Hepatic stellate cell (primary cell): ENCODE measurements around the gene ZNF222.

Experiments
- DNase-seq: peaks from one replicate; pipeline ENCODE4 v3.0.0; 2011; ENCODE audit warnings: low spot score

The ZNF222 gene

GRCh38 chr19:44025217-44025936 is at the start of gene ZNF222:
ZNF222 (plus strand) TSS chr19:44025379; CDS start chr19:44025437, 58 bp downstream.
- DNase-seq: peak; percentile 69

DNA sequence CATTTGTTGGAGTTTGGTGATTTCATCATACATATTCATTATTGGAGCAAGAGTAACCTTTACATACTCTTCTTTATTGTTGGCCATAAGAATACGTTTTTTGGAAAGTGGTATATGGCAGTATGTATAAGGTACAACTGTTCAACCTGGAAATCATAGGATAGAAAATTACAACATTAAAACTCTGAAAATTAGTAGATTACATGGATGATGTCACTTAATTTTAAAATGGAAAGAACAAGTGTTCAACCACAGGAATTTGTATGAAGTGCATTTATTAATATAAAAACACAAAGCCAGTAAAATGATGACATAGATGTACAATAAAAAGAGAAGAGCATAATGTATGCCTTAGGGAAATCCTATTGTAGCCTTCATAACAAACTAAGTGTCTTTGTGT is 48.4 kb upstream of the ZNF222 start:
- DNase-seq: no peak

- DNase-seq: no peak
Measured at GRCh38 chr19:43983544-43983911, 41.7 kb upstream of the ZNF222 start.

- peak; percentile 85 for DNase-seq
Measured at GRCh38 chr19:43983912-43984686, 41.1 kb upstream of the ZNF222 start, which contains the start of gene ZNF155. ZNF155 (plus strand) TSS chr19:43984188; CDS start chr19:43988544, 4,356 bp downstream.

- DNase-seq: no peak
Measured at GRCh38 chr19:43984687-43985000, 40.5 kb upstream of the ZNF222 start.

DNA sequence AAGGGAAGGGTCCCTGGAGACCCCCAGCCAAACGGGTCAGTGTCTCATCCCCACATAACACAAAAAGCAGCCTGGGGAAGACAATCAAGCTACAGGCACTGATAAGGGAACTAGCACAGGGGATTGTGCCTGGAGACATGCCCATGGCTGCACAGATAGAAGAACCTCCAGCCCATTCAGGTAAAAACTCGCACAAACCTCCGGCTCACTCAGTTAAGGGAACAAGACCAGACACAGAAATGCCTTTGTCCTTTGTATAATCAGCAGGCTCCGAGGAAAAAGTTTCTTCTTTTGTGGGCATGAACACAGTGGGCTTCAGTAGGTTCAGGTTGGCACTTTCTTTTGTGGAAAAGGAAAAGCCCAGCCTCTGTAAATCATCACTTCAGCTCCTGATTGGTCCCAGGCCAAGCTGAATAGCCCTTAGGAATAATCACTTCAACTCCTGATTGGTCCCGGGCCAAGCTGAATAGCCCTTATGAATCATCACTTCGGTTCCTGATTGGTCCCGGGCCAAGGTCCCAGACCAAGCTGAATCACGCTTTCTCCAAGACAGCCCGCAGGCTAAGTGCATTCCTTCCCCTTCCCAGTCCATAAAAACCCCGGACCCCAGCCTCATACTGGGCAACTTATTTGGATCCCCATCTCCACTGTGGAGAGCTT is 27.4 kb upstream of the ZNF222 start:
- DNase-seq: no peak

- peak; percentile 2 for DNase-seq
Measured at GRCh38 chr19:44002212-44002565, 23.0 kb upstream of the ZNF222 start.

DNA sequence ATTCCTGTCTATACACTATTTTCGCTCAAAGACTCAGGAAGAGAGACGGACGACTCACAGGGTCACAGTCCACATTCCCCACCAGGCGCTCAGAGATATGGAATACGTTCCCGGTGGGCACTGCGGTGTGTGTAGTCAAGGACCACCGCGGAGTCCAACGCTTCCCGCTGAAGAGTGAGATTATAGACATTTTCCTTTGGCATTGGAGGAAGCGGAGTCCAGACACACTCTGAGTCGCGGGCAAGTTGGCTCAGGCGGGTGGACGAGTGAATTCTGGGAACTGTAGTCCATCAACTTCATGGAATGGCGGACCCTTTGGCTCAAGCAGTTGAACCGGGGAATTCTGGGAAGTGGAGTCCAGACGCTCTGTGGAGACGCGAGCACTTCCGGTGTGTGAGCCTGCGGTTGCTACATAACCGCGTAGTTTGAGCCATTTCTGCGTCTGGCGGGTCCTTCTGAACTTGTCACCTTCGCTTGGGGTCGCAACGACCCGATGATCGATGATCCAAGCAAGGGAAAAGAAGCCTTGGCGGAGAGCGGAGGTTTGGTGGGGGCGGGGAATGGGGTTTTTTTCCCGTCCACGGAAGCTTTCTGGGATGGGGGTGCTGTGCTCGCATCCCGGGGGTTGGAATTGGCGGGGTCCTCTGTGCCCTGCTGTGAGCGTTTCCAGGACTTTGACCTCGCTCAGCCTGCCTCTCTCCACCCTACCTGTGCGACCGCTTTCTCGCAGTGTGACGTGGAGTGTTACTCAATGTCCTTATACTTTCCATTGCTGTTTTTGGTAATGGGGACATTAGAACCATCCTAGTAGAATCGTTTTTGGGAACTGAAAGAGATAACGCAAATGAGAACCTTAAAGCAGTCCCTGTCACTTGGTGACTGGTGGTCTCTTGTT is 22.4 kb upstream of the ZNF222 start, which contains the start of gene ZNF230:
TSS of gene ZNF230 (plus strand) at position 392 of the 895 bp plus-strand sequence. CDS start 4,122 bp downstream, outside the sequence.
- DNase-seq: peak; percentile 86

GRCh38 chr19:44003461-44004009 is 21.6 kb upstream of the ZNF222 start:
- DNase-seq: peak; percentile 6

DNA sequence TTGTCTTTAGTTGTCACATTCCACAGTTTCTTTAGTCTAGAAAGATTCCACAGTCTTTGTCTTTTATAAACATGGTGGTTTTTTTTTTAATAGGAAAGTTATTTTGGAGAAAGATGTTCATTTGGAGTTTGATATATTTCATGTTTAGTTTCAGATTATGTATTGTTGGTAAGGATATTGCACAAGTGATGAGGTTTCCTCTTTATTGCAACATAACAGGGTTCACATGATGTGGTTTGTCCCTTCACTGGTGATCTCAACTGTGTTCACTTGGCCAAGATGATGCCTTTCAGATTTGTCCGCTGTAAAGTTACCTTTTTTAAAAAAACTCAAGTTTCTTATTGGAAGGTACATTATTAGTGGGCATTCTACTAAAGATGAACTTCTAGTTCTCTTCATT is 19.2 kb upstream of the ZNF222 start:
- no peak for DNase-seq

GRCh38 chr19:44007473-44007872 is 17.7 kb upstream of the ZNF222 start:
- DNase-seq: no peak

GRCh38 chr19:44010468-44010867 is 14.7 kb upstream of the ZNF222 start:
- DNase-seq: no peak

DNA sequence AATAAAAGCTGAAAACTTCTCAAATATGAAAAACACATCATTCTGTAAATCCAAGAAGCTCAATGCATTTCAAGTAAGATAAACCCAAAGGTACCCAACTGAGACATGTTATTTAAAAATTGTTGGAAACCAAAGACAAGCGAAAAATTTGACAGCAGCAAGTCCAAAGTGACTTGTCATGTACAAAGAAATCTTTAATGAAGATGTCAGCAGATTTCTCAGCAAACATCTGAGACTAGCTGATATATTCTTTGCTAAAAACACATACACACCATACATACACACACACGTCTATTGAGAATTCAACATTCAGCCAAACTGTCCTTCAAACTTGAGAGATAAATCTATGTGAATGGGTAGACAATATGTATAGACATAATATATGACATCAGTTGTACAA is 5.7 kb upstream of the ZNF222 start:
- DNase-seq: no peak

DNA sequence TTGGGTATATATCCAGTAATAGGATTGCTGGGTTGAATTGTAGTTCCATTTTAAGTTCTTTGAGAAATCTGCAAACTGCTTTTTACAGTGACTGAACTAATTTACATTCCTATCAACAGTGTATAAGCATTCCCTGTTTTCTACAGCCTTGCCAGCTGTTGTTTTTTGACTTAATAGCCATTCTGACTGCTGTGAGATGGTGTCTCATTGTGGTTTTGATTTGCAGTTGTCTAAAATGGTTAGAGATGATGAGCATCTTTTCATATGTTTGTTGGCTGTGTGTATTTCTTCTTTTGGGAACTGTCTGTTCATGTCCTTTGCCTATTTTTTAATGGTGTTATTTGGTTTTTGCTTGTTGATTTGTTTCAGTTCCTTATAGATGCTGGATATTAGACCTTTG is 4.0 kb upstream of the ZNF222 start:
- no peak for DNase-seq

GRCh38 chr19:44024900-44025216 is 321 bp upstream of the ZNF222 start:
- no peak for DNase-seq

DNA sequence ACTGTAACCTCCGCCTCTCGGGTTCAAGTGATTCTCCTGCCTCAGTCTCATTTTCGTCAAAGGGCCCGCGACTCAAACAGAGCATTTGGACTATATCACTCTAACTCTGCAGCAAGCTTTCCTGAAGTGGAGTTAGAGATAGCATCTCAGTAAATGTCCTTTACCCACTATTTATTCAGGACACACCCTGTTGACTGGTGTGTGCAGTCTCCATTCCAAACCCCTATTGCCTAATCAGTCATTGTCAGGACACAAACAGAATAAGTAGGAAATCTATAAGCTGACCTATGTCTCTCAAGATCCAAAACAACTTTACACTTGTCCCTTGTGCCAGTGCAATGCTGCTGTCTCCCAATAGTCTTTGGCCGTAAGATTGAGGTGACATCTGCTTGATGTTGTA is 1.4 kb downstream of the ZNF222 start:
- no peak for DNase-seq

DNA sequence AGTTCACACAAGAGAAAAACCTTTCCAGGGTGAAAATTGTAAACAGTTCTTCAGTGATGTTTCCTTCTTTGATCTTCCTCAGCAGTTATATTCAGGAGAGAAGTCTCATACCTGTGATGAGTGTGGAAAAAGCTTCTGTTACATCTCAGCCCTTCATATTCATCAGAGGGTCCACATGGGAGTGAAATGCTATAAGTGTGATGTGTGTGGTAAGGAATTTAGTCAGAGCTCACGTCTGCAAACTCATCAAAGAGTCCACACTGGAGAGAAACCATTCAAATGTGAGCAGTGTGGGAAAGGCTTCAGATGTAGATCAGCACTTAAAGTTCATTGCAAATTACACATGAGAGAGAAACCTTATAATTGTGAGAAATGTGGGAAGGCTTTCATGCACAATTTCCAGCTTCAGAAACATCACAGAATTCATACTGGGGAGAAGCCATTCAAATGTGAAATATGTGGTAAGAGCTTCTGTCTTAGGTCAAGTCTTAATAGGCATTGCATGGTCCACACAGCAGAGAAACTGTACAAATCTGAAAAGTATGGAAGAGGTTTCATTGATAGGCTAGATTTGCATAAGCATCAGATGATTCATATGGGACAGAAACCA is 6.9 kb downstream of the ZNF222 start:
- no peak for DNase-seq

DNA sequence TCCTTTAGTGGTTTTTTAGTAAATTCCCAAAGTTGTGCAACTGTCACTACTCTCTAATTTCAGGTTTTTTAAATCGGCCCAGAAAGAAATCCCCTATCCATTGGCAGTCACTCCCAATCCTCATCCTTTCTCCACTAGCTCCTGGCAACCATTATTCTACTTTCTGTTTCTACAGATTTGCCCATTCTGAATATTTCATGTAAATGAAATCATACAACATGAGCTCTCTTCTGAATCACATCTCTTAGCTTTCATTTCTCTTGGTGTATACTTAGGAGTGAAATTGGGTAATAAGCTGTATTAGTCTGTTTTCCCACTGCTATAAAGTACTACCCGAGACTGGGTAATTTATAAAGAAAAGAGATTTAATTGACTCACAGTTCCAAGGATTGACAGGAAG is 17.0 kb downstream of the ZNF222 start:
- DNase-seq: no peak

DNA sequence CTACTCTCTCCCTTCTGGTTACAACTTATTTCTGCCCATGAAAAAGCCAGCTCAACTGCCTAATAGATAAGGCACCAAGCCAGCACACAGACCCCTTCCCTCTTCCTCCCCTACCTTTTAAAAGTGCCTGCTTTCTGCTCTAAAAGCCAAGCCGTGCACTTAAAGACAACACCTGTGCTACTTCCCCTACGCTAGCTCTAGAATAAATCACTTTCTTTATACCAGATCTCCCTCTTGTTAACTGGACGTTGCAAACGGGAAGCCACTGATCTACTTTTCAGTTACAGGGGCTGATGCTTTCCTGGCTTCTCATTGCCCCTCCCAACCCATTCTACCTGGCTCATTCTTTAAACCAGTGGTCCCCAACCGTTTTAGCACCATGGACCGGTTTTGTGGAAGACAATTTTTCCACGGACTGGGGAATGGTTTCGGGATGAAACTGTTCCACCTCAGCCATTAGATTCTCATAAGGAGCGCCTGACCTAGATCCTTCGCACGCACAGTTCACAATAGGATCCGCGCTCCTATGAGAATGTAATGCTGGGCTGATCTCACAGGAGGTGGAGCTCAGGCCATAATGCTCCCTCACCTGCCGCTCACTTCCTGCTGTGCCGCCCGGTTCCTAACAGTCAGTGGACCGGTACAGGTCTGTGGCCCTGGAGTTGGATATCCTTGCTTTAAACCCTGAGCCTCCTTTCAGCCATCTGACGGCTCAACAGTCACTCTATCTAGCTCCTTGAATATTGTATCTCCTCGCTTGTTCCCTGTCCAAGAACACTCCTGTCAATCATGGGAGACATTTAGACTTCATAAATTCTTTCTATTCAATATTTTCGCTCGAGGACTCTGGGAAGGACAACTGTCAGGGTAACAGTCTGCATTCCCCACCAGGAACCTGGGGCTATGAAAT is 25.8 kb downstream of the ZNF222 start:
- DNase-seq: no peak

DNA sequence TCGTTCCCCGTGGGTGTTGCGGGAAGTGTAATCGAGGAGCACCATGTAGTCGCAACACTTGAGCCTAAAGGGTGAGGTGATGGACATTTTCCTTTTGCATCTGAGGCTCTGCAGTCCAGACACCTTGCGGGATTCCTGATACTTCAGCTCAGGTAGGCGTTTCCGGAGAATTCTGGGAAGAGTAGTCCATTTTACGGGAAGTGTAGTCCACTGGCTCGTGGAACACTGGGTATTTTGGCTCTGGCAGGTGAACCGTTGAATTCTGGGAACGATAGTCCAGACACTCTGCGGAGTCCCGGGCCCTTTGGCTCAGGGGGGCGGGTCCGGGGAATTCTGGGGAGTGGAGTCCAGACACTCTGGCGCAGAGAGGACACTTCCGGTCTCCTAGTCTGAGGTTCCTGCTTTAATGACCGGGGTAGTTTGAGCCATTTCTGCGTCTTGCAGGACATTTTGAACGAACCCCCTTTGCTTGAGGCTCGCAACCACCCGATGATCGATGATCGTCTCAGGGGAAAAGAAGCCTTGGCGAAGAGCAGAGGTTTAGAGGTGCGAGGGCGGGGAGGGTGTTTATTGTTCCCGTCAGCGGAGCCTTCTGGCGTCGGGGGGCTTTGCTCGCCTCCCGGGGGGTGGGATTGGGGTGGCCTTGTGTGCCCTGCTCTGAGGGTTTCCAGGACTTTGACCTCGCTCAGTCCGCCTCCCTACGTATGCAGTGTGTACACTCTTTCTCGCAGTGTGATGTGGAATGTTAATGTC is 26.6 kb downstream of the ZNF222 start, which contains the start of gene ZNF223:
TSS of gene ZNF223 (plus strand) at position 387 of the 753 bp plus-strand sequence. CDS start 3,141 bp downstream, outside the sequence.
- peak; percentile 96 for DNase-seq
